Mammary epithelial cell (primary cell): ENCODE measurements around the gene GRID2.

Experiments used
- CTCF ChIP-seq, 2 donors: IDR thresholded peaks in 1 of 2; conservative IDR thresholded peaks in 1 of 2; 2 replicates each; pipeline ENCODE4 v1.5.1; 2011 to 2012; ENCODE audit warnings: inconsistent platforms in 2 of 2, low read length in 2 of 2, mild to moderate bottlenecking in 2 of 2, control low read depth in 1 of 2, low read depth in 1 of 2; ENCODE audit not compliant: insufficient read depth in 1 of 2; ENCODE audit errors: extremely low read depth in 1 of 2
- EZH2 ChIP-seq: IDR thresholded peaks from 2 replicates; pipeline ENCODE4 v1.6.1; 2012; ENCODE audit warnings: low read length, inconsistent platforms, borderline replicate concordance

GRCh38 chr4:93578942-93579341 is 1275.2 kb downstream of the GRID2 start:
- no peak for TF ChIP-seq CTCF (conservative IDR thresholded peaks at IDR 0.05 in 1 of 2, IDR thresholded peaks at IDR 0.05 in 1 of 2; ENCODE audit: extremely low read depth in 1 of 2, insufficient read depth in 1 of 2, low read depth in 1 of 2, low read length in 2 of 2)
- TF ChIP-seq EZH2: no peak
